HepG2 (cell line): Measurements from ENCODE around the gene TUBA4B. TPM values are rescaled to one million over a fixed set of nuclear protein-coding genes. Genes with fewer than 3 reads are reported as not detected.
A peak's percentile ranks its signal among the peaks of the same experiment; 100 is the strongest.

Experiments used
- ATAC-seq: fragments of 200-7000 bp; cut with Tn5 transposase; 3 replicates; pipeline ENCODE4 v1.9.1; 2020; ENCODE audit warnings: mild to moderate bottlenecking, moderate library complexity
- BruUV-seq: library from RNA; stranded (reverse); fragments of 400-500 nt; replicated peaks from 2 replicates; lab custom pipeline; 2021; lab: Mats Ljungman, UMichigan
- CTCF ChIA-PET: fragments of 300-600 bp; formaldehyde crosslinking; extraction: SDS; loops from one replicate; lab custom pipeline; 2021; ENCODE audit warnings: low total read pairs, inconsistent platforms, low intra/inter-chr PET ratio; lab: Yijun Ruan, JAX
- POLR2A ChIA-PET: fragments of 350-600 bp; sonication (Branson Sonifier 250); formaldehyde crosslinking; loops from one replicate; lab custom pipeline; 2020; ENCODE audit warnings: antibody characterized with exemption, inconsistent platforms; lab: Yijun Ruan, JAX
- DNase-seq: peaks from one replicate; pipeline ENCODE4 v3.0.0-alpha.2; 2015; ENCODE audit warnings: low spot score
- FAIRE-seq: peaks from 3 replicates; lab custom pipeline; 2011; peaks lifted over from hg19 to GRCh38; lab: Jason Lieb, UNC
- H2AFZ ChIP-seq: one replicate; pipeline ENCODE4 v1.6.1; 2011; ENCODE audit warnings: low read length, inconsistent platforms
- H3K27ac ChIP-seq: fragments of 300-600 bp; 3 replicates; pipeline ENCODE4 v1.8.0; 2011; ENCODE audit warnings: mixed run types, mild to moderate bottlenecking, mixed read lengths, low read length, inconsistent platforms; ENCODE audit not compliant: insufficient read depth; ENCODE audit errors: extremely low read length
- H3K27me3 ChIP-seq, 2 experiments: fragments of 200-600 bp in 1 of 2; 2 replicates in 1 of 2; 3 replicates in 1 of 2; pipeline versions ENCODE4 v1.6.0 to v1.8.0; 2011; ENCODE audit warnings: low read length in 2 of 2, mild to moderate bottlenecking in 2 of 2, moderate library complexity in 2 of 2, inconsistent platforms in 1 of 2; ENCODE audit not compliant: insufficient read depth in 2 of 2, control insufficient read depth in 1 of 2
- H3K36me3 ChIP-seq, 2 experiments: fragments of 200-600 bp in 1 of 2; replicated peaks in 1 of 2; 2 replicates in 1 of 2; 3 replicates in 1 of 2; pipeline versions ENCODE4 v1.5.1 to v1.8.0; 2011; ENCODE audit warnings: low read length in 2 of 2, inconsistent platforms in 1 of 2; ENCODE audit not compliant: insufficient read depth in 2 of 2, control insufficient read depth in 1 of 2
- H3K4me1 ChIP-seq: 2 replicates; pipeline ENCODE4 v1.5.1; 2012; ENCODE audit warnings: low read length, inconsistent platforms; ENCODE audit not compliant: insufficient read depth
- H3K4me2 ChIP-seq: 2 replicates; pipeline ENCODE4 v1.6.0; 2011; ENCODE audit warnings: low read depth, low read length, inconsistent platforms
- H3K4me3 ChIP-seq, 3 experiments: fragments of 200-600 bp in 1 of 3; sonication (generic), shearing (Covaris generic) in 1 of 3; replicated peaks in 1 of 3; 2 replicates each; pipeline ENCODE4 v1.5.1; 2011 to 2016; ENCODE audit warnings: low read length in 3 of 3, inconsistent platforms in 2 of 3, low read depth in 2 of 3, mild to moderate bottlenecking in 2 of 3, control low read depth in 1 of 3, mixed read lengths in 1 of 3; ENCODE audit not compliant: insufficient read depth in 1 of 3
- H3K79me2 ChIP-seq: one replicate; pipeline ENCODE4 v1.6.1; 2011; ENCODE audit warnings: low read length, inconsistent platforms; ENCODE audit not compliant: insufficient read depth
- H3K9ac ChIP-seq: 2 replicates; pipeline ENCODE4 v1.6.0; 2011; ENCODE audit warnings: mild to moderate bottlenecking, low read depth, low read length, inconsistent platforms; ENCODE audit not compliant: insufficient read depth
- H3K9me3 ChIP-seq: 2 replicates; pipeline ENCODE4 v1.5.1; 2012; ENCODE audit warnings: mild to moderate bottlenecking, low read length
- H4K20me1 ChIP-seq: 2 replicates; pipeline ENCODE4 v1.6.0; 2011; ENCODE audit warnings: inconsistent platforms, mild to moderate bottlenecking, low read length, moderate library complexity; ENCODE audit not compliant: insufficient read depth
- ATF5 ChIP-seq: sonication (generic); formaldehyde crosslinking; IDR thresholded peaks from 2 replicates; pipeline ENCODE4 v1.4.0; 2020; ENCODE audit warnings: mild to moderate bottlenecking, low read depth, missing genetic modification reagents
- BATF2 ChIP-seq: sonication (generic); formaldehyde crosslinking; IDR thresholded peaks from 2 replicates; pipeline ENCODE4 v1.8.0; 2022; ENCODE audit warnings: mild to moderate bottlenecking, missing genetic modification reagents, moderate library complexity
- LCORL ChIP-seq, 2 experiments: fragments of 450-650 bp in 1 of 2; sonication (generic) in 1 of 2; formaldehyde crosslinking in 1 of 2; IDR thresholded peaks; 2 replicates each; pipeline versions ENCODE4 v1.5.0 to v1.6.1; 2017 to 2020; ENCODE audit warnings: antibody characterized with exemption in 1 of 2, missing genetic modification reagents in 1 of 2
- MYNN ChIP-seq: sonication (generic); formaldehyde crosslinking; IDR thresholded peaks from 2 replicates; pipeline ENCODE4 v1.4.0; 2020; ENCODE audit warnings: mild to moderate bottlenecking, low read depth, missing genetic modification reagents
- PLRG1 ChIP-seq: fragments of 450-650 bp; conservative IDR thresholded peaks from 2 replicates; pipeline ENCODE4 v1.6.1; 2016
- TAF1 ChIP-seq: sonication (generic); formaldehyde crosslinking; IDR thresholded peaks from 2 replicates; pipeline ENCODE4 v1.4.0; 2020; ENCODE audit warnings: missing genetic modification reagents
- TAF15 ChIP-seq: fragments of 200-400 bp; formaldehyde crosslinking; IDR thresholded peaks from one replicate; pipeline ENCODE4 v1.6.1; 2018; ENCODE audit warnings: mild to moderate bottlenecking, low read depth, low read length; ENCODE audit not compliant: poor library complexity, severe bottlenecking
- TFDP2 ChIP-seq: sonication (generic); formaldehyde crosslinking; IDR thresholded peaks from 2 replicates; pipeline ENCODE4 v1.4.0; 2020; ENCODE audit warnings: missing genetic modification reagents
- TGIF2 ChIP-seq: IDR thresholded peaks from 2 replicates; pipeline ENCODE4 v1.6.1; 2016; ENCODE audit warnings: control low read depth, missing compliant biosample characterization
- ZBTB43 ChIP-seq: sonication (generic); formaldehyde crosslinking; conservative IDR thresholded peaks from 2 replicates; pipeline ENCODE4 v1.4.0; 2020; ENCODE audit warnings: missing genetic modification reagents
- ZFP90 ChIP-seq: sonication (generic); formaldehyde crosslinking; IDR thresholded peaks from 2 replicates; pipeline ENCODE4 v1.8.0; 2022; ENCODE audit warnings: missing genetic modification reagents, mild to moderate bottlenecking, inconsistent platforms, borderline replicate concordance
- ZMAT3 ChIP-seq: sonication (generic); formaldehyde crosslinking; conservative IDR thresholded peaks from 2 replicates; pipeline ENCODE4 v1.7.0; 2021; ENCODE audit warnings: missing genetic modification reagents
- ZNF207 ChIP-seq: fragments of 450-650 bp; IDR thresholded peaks from 2 replicates; pipeline ENCODE4 v1.6.1; 2016; ENCODE audit warnings: antibody characterized with exemption, borderline replicate concordance
- ZNF383 ChIP-seq: sonication (generic); formaldehyde crosslinking; IDR thresholded peaks from 2 replicates; pipeline ENCODE4 v1.4.0; 2020; ENCODE audit warnings: missing genetic modification reagents, mild to moderate bottlenecking, borderline replicate concordance
- ZNF441 ChIP-seq: sonication (generic); formaldehyde crosslinking; IDR thresholded peaks from 2 replicates; pipeline ENCODE4 v1.7.0; 2021; ENCODE audit warnings: missing genetic modification reagents, borderline replicate concordance
- ZNF549 ChIP-seq: sonication (generic); formaldehyde crosslinking; IDR thresholded peaks from 2 replicates; pipeline ENCODE4 v1.5.0; 2020; ENCODE audit warnings: missing genetic modification reagents
- ZNF572 ChIP-seq: sonication (generic); formaldehyde crosslinking; IDR thresholded peaks from 2 replicates; pipeline ENCODE4 v1.5.1; 2020; ENCODE audit warnings: mild to moderate bottlenecking, missing genetic modification reagents
- ZNF674 ChIP-seq: sonication (generic); formaldehyde crosslinking; IDR thresholded peaks from 2 replicates; pipeline ENCODE4 v1.5.0; 2020; ENCODE audit warnings: low read depth, mild to moderate bottlenecking, missing genetic modification reagents
- ZNF737 ChIP-seq: sonication (generic); formaldehyde crosslinking; IDR thresholded peaks from 2 replicates; pipeline ENCODE4 v1.5.0; 2020; ENCODE audit warnings: missing genetic modification reagents, mild to moderate bottlenecking, borderline replicate concordance
- ZNF792 ChIP-seq: IDR thresholded peaks from 2 replicates; pipeline ENCODE4 v1.6.1; 2016
- ZSCAN21 ChIP-seq: sonication (generic); formaldehyde crosslinking; IDR thresholded peaks from 2 replicates; pipeline ENCODE4 v1.8.0; 2022; ENCODE audit warnings: mild to moderate bottlenecking, missing genetic modification reagents, moderate library complexity, borderline replicate concordance
- WGBS: methylation state at CpG from one replicate; pipeline ENCODE4 v1.1.6; 2017; ENCODE audit warnings: low lambda C conversion rate; 5-methylcytosine and 5-hydroxymethylcytosine counted together
- in situ Hi-C: cut with HindIII; loops from 2 replicates; pipeline ENCODE4 v1.10.0; 2017; ENCODE audit warnings: low pct_unique_long_range_greater_than_20kb; ENCODE audit not compliant: extremely low pct_ligation_motif_present
- intact Hi-C: fragments of 100-400 bp; cut with micrococcal nuclease; formaldehyde crosslinking; loops from one replicate; pipeline ENCODE4 v1.10.0; 2022; ENCODE audit not compliant: unreplicated experiment
- polyA plus RNA-seq, 8 experiments: library from polyadenylated mRNA; depleted of rRNA in 3 of 8; stranded (reverse) in 7 of 8; unstranded in 1 of 8; fragments of >200 nt; fragmentation: Illumina TruSeq in 4 of 8; extraction: Trizol in 4 of 8; gene quantifications; 2 replicates each; pipeline versions ENCODE4 v1.2.1 to v1.2.3, GENCODE V29; 2011 to 2016; ENCODE audit warnings: low read depth in 4 of 8, missing spikeins in 1 of 8, mixed read lengths in 1 of 8; ENCODE audit not compliant: insufficient read depth in 1 of 8
- total RNA-seq, 5 experiments: library from RNA; depleted of rRNA; stranded (reverse); fragments of >200 nt; fragmentation: Illumina TruSeq; extraction: Trizol; gene quantifications; 2 replicates each; pipeline ENCODE4 v1.2.3, GENCODE V29; 2016; ENCODE audit warnings: low read depth in 1 of 5

The TUBA4B gene
- total and polyA plus RNA-seq, 2 of the 13 experiments (the other 11 are each of a cell fraction or from before 2014, with no cell fraction given), result 0.18 to 0.22 TPM

- ChIA-PET POLR2A (interaction anchor here (1.0 to 5.6 kb wide), 18 partner anchors 10 to 450 kb away, joined by 3 to 227 read pairs (median 12); partner anchors contain the start of genes ABCB6, ANKZF1, ATG9A and CNPPD1), CTCF (interaction anchor here (0.9 kb wide), 1 partner anchor 89 kb away, joined by 3 read pairs; no protein-coding TSS in a partner anchor)
- in situ Hi-C loops, result loop anchor here (5.0 kb wide), 1 partner anchor 34 kb away; the partner anchor contains the start of gene SLC23A3
- Histone ChIP-seq H3K27me3 (no peaks in the 10 kb centered on the region; a peak in 1 of 5 replicates), H2AFZ (no peak overlapping the region), H3K9ac (peak overlapping the region; percentile 86), H3K4me3 (peak overlapping the region; percentile 65 to 86 (median 74)), H3K36me3 (peaks cover 7 to 19% of the 10 kb centered on the region in 2 experiments), H3K9me3 (no peaks in the 10 kb centered on the region), H3K4me1 (peaks cover 54% of the 10 kb centered on the region), H3K79me2 (peaks cover 6% of the 10 kb centered on the region), H3K4me2 (peak overlapping the region; percentile 100), H3K27ac (peak overlapping the region; percentile 95), H4K20me1 (no peaks in the 10 kb centered on the region)
- BruUV-seq, result TSS peak; percentile 50
- WGBS, result 8% methylated on average over 7 of the region's 7 CpGs
- no peak for DNase-seq
- intact Hi-C loops, result loop anchor here (1.0 kb wide), 2 partner anchors 14 to 23 kb away; partner anchors contain the start of genes ANKZF1 and ATG9A
- no peak for FAIRE-seq
- ATAC-seq, result no peak
- TF ChIP-seq PLRG1 (no peak), ZNF207 (no peak), TGIF2 (no peak), ZFP90 (CRISPR knock-in tag) (no peak), ZNF441 (CRISPR knock-in tag) (no peak), MYNN (CRISPR knock-in tag) (no peak), ATF5 (CRISPR knock-in tag) (0 out of 2 replicates have a peak, but pooled peaks have one; percentile 33), TAF15 (no peak), ZBTB43 (CRISPR knock-in tag) (no peak), ZNF674 (CRISPR knock-in tag) (no peak), ZNF792 (CRISPR knock-in tag) (no peak), ZNF737 (CRISPR knock-in tag) (no peak), TFDP2 (no peak), BATF2 (CRISPR knock-in tag) (no peak), TAF1 (CRISPR knock-in tag) (no peak), LCORL (IDR thresholded peaks at IDR 0.05) (no peak), LCORL (CRISPR knock-in tag; IDR thresholded peaks at IDR 0.05) (peak; percentile 16; the same call in 1 of the 2 replicates), ZNF383 (CRISPR knock-in tag) (0 out of 2 replicates have a peak, but pooled peaks have one; percentile 83), ZNF572 (CRISPR knock-in tag) (no peak), ZSCAN21 (CRISPR knock-in tag) (0 out of 2 replicates have a peak, but pooled peaks have one; percentile 3), ZNF549 (CRISPR knock-in tag) (no peak), ZMAT3 (CRISPR knock-in tag) (no peak)
These were observed 47.1 kb upstream of the TUBA4B start for GRCh38 chr2:219205981-219206327.
